Liver (tissue), 9 donors: ENCODE measurements around the gene ABCD3. TPM values are rescaled to one million over a fixed set of nuclear protein-coding genes. Genes with fewer than 3 reads are reported as not detected.

Experiments used
- DNase-seq: peaks from one replicate; pipeline ENCODE4 v3.0.0-alpha.2; 2017; ENCODE audit warnings: low spot score
- H3K27ac ChIP-seq, 2 donors: one replicate each; pipeline ENCODE4 v1.7.0; 2013; ENCODE audit warnings: inconsistent platforms in 2 of 2, low read length in 2 of 2, control low read depth in 1 of 2, low read depth in 1 of 2, mild to moderate bottlenecking in 1 of 2
- H3K27me3 ChIP-seq, 4 donors: one replicate each; pipeline versions ENCODE4 v1.6.1 to v1.7.0; 2013; ENCODE audit warnings: low read length in 3 of 4, inconsistent platforms in 1 of 4, mild to moderate bottlenecking in 1 of 4, moderate library complexity in 1 of 4; ENCODE audit not compliant: control insufficient read depth in 4 of 4, insufficient read depth in 4 of 4
- H3K36me3 ChIP-seq, 4 donors: one replicate each; pipeline versions ENCODE4 v1.6.1 to v1.7.0; 2013; ENCODE audit warnings: low read length in 3 of 4, mild to moderate bottlenecking in 3 of 4, low read depth in 1 of 4, moderate library complexity in 1 of 4; ENCODE audit not compliant: control insufficient read depth in 4 of 4, insufficient read depth in 3 of 4
- H3K4me1 ChIP-seq, 4 donors: one replicate each; pipeline versions ENCODE4 v1.6.1 to v1.7.0; 2013; ENCODE audit warnings: low read length in 3 of 4, mild to moderate bottlenecking in 3 of 4, moderate library complexity in 1 of 4; ENCODE audit not compliant: control insufficient read depth in 4 of 4, insufficient read depth in 4 of 4
- H3K4me3 ChIP-seq, 3 donors: one replicate each; pipeline versions ENCODE4 v1.6.1 to v1.7.0; 2013; ENCODE audit warnings: low read length in 3 of 3, control low read depth in 1 of 3, low read depth in 1 of 3, mild to moderate bottlenecking in 1 of 3
- H3K9ac ChIP-seq, 2 donors: one replicate each; pipeline ENCODE4 v1.7.0; 2013; ENCODE audit warnings: low read length in 2 of 2, mild to moderate bottlenecking in 2 of 2, moderate library complexity in 2 of 2, control low read depth in 1 of 2, low read depth in 1 of 2
- H3K9me3 ChIP-seq, 4 donors: one replicate each; pipeline versions ENCODE4 v1.6.1 to v1.7.0; 2013; ENCODE audit warnings: low read length in 3 of 4; ENCODE audit not compliant: control insufficient read depth in 4 of 4
- ATF3 ChIP-seq: IDR thresholded peaks from 2 replicates; pipeline ENCODE4 v1.6.1; 2016; ENCODE audit warnings: antibody characterized with exemption
- EGR1 ChIP-seq, 2 donors: IDR thresholded peaks; 2 replicates each; pipeline ENCODE4 v1.6.1; 2016 to 2018; ENCODE audit warnings: antibody characterized with exemption in 2 of 2, low read depth in 2 of 2
- FOXA1 ChIP-seq: IDR thresholded peaks from 2 replicates; pipeline ENCODE4 v1.6.1; 2016; ENCODE audit warnings: antibody characterized with exemption
- GABPA ChIP-seq, 2 donors: IDR thresholded peaks in 1 of 2; conservative IDR thresholded peaks in 1 of 2; 2 replicates each; pipeline ENCODE4 v1.6.1; 2016; ENCODE audit warnings: antibody characterized with exemption in 2 of 2, mild to moderate bottlenecking in 1 of 2, moderate library complexity in 1 of 2
- HNF4A ChIP-seq, 2 donors: conservative IDR thresholded peaks; 2 replicates each; pipeline ENCODE4 v1.6.1; 2016; ENCODE audit warnings: antibody characterized with exemption in 2 of 2, mild to moderate bottlenecking in 2 of 2
- HNF4G ChIP-seq: IDR thresholded peaks from 2 replicates; pipeline ENCODE4 v1.6.1; 2016; ENCODE audit warnings: antibody characterized with exemption
- JUND ChIP-seq, 2 donors: IDR thresholded peaks; 2 replicates each; pipeline ENCODE4 v1.6.1; 2016; ENCODE audit warnings: antibody characterized with exemption in 2 of 2
- NR2F2 ChIP-seq: IDR thresholded peaks from 2 replicates; pipeline ENCODE4 v1.6.1; 2016; ENCODE audit warnings: antibody characterized with exemption
- RAD21 ChIP-seq, 2 donors: IDR thresholded peaks; 2 replicates each; pipeline ENCODE4 v1.6.1; 2016; ENCODE audit warnings: antibody characterized with exemption in 2 of 2, mild to moderate bottlenecking in 2 of 2
- RXRA ChIP-seq, 2 donors: IDR thresholded peaks; 2 replicates each; pipeline ENCODE4 v1.6.1; 2017 to 2018; ENCODE audit warnings: antibody characterized with exemption in 2 of 2, mild to moderate bottlenecking in 1 of 2
- SP1 ChIP-seq: IDR thresholded peaks from 2 replicates; pipeline ENCODE4 v1.6.1; 2018; ENCODE audit warnings: antibody characterized with exemption, mild to moderate bottlenecking
- TAF1 ChIP-seq: conservative IDR thresholded peaks from 2 replicates; pipeline ENCODE4 v1.6.1; 2016; ENCODE audit warnings: antibody characterized with exemption, mild to moderate bottlenecking
- YY1 ChIP-seq: IDR thresholded peaks from 2 replicates; pipeline ENCODE4 v1.6.1; 2016; ENCODE audit warnings: antibody characterized with exemption, mild to moderate bottlenecking
- ZBTB33 ChIP-seq: IDR thresholded peaks from 2 replicates; pipeline ENCODE4 v1.6.1; 2016; ENCODE audit warnings: antibody characterized with exemption
- WGBS: extraction: QIAGEN DNeasy Blood & Tissue Kit; methylation state at CpG from one replicate; pipeline ENCODE4 v1.1.7; 2013; 5-methylcytosine and 5-hydroxymethylcytosine counted together
- polyA plus RNA-seq, 2 donors: library from polyadenylated mRNA; stranded (reverse) in 1 of 2; unstranded in 1 of 2; fragments of 200-250 nt in 1 of 2; fragments of >200 nt in 1 of 2; fragmentation: Nextera tagmentation in 1 of 2; extraction: Ambion mirVana in 1 of 2; gene quantifications; one replicate each; pipeline versions ENCODE4 v1.2.1 to v1.2.3, GENCODE V29; 2013 to 2015
- total RNA-seq, 2 donors: library from RNA; depleted of rRNA; stranded (reverse); fragments of >200 nt; gene quantifications; one replicate each; pipeline ENCODE4 v1.2.3, GENCODE V29; 2014
- TF ChIP-seq, protein P1 (sequence below): fragments of 150-350 bp; IDR thresholded peaks from 2 replicates; pipeline ENCODE4 v1.5.1; 2017; ENCODE audit warnings: improper control_type of control experiment, low read depth, low read length; ENCODE audit not compliant: missing input control
- donor health status: healthy.
- donor health status: healthy.
- donor health status: healthy.
- donor health status: healthy.
- donor health status: healthy.

Gene ABCD3
- total and polyA plus RNA-seq, 4 donors, result 49.2 to 133 (median 62.5) TPM

GRCh38 chr1:94413311-94413710 is 4.9 kb upstream of the ABCD3 start (continued):
- TF ChIP-seq, protein P1, sequence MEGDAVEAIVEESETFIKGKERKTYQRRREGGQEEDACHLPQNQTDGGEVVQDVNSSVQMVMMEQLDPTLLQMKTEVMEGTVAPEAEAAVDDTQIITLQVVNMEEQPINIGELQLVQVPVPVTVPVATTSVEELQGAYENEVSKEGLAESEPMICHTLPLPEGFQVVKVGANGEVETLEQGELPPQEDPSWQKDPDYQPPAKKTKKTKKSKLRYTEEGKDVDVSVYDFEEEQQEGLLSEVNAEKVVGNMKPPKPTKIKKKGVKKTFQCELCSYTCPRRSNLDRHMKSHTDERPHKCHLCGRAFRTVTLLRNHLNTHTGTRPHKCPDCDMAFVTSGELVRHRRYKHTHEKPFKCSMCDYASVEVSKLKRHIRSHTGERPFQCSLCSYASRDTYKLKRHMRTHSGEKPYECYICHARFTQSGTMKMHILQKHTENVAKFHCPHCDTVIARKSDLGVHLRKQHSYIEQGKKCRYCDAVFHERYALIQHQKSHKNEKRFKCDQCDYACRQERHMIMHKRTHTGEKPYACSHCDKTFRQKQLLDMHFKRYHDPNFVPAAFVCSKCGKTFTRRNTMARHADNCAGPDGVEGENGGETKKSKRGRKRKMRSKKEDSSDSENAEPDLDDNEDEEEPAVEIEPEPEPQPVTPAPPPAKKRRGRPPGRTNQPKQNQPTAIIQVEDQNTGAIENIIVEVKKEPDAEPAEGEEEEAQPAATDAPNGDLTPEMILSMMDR, result no peak
- TF ChIP-seq HNF4A (conservative IDR thresholded peaks at IDR 0.05) (no peak), NR2F2 (no peak), ZBTB33 (no peak), TAF1 (no peak), FOXA1 (no peak), RAD21 (IDR thresholded peaks at IDR 0.05) (no peak)

GRCh38 chr1:94416901-94417727 is 1.1 kb upstream of the ABCD3 start:
- 22% methylated on average over 15 of the region's 15 CpGs for WGBS
- H3K9me3 ChIP-seq, result no peaks in the 10 kb centered on the region
- no peak for TF ChIP-seq GABPA (IDR thresholded peaks at IDR 0.05 in 1 of 2, conservative IDR thresholded peaks at IDR 0.05 in 1 of 2)
- TF ChIP-seq SP1, result no peak
- peak; percentile 7 for TF ChIP-seq HNF4G
- peak in 1 of 2 donors; percentile 66 for TF ChIP-seq JUND (IDR thresholded peaks at IDR 0.05)
- TF ChIP-seq ZBTB33, result no peak
- TF ChIP-seq NR2F2, result peak; percentile 30
- peak; percentile 57 for TF ChIP-seq ATF3
- peak in 1 of 2 donors; percentile 18 for TF ChIP-seq RXRA (IDR thresholded peaks at IDR 0.05)
- TF ChIP-seq RAD21 (IDR thresholded peaks at IDR 0.05), result peak in 1 of 2 donors; percentile 36
- peak overlapping the region; percentile 88 to 97 for H3K9ac ChIP-seq
- H3K4me1 ChIP-seq, result peaks cover 2 to 32% (median 22%) of the 10 kb centered on the region in 4 donors
- H3K27ac ChIP-seq, result peak overlapping the region; percentile 74 to 92
- peak overlapping the region; percentile 52 to 79 (median 72) for H3K4me3 ChIP-seq
- no peak for DNase-seq
- H3K27me3 ChIP-seq, result no peaks in the 10 kb centered on the region
- no peaks in the 10 kb centered on the region for H3K36me3 ChIP-seq

DNA sequence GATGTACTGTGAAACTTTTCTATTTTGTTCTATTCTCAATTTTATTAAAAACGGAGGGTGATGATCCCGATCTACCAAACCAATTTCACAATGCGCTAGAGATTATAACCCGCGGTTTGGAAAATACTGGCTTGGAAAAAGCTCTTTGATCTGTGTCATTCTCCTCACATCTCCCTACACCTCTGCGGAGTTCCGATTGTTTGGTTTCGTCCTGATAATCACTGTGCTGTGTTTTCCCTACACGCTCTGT is 536 bp upstream of the ABCD3 start:
- Histone ChIP-seq H3K4me1 (peaks cover 2 to 37% (median 27%) of the 10 kb centered on the region in 4 donors), H3K9me3 (no peaks in the 10 kb centered on the region), H3K4me3 (peak overlapping the region; percentile 52 to 79 (median 72)), H3K27me3 (no peaks in the 10 kb centered on the region), H3K27ac (peak overlapping the region; percentile 74 to 92), H3K9ac (peak overlapping the region; percentile 88 to 97), H3K36me3 (no peaks in the 10 kb centered on the region)
- DNase-seq, result no peak
- peak; percentile 14 for TF ChIP-seq YY1
- TF ChIP-seq EGR1 (IDR thresholded peaks at IDR 0.05; ENCODE audit: low read depth in 2 of 2), result no peak
- TF ChIP-seq ZBTB33, result peak; percentile 60
- TF ChIP-seq TAF1, result peak; percentile 82
- peak in 1 of 2 donors; percentile 8 for TF ChIP-seq GABPA (IDR thresholded peaks at IDR 0.05 in 1 of 2, conservative IDR thresholded peaks at IDR 0.05 in 1 of 2)
- no peak for TF ChIP-seq SP1
- TF ChIP-seq JUND (IDR thresholded peaks at IDR 0.05), result no peak
- WGBS, result 3% methylated on average over 9 of the region's 9 CpGs
